T-cell (primary cell): ENCODE measurements around the gene MINDY1. TPM values are rescaled to one million over a fixed set of nuclear protein-coding genes. Genes with fewer than 3 reads are reported as not detected.

Source experiments
- ATAC-seq, 4 experiments: fragments of 200-7000 bp in 3 of 4; fragments of 150-1000 bp in 1 of 4; cut with Tn5 transposase; replicated peaks in 1 of 4; 1 replicate in 3 of 4; 2 replicates in 1 of 4; pipeline ENCODE4 v1.10.0; 2021; ENCODE audit warnings: moderate library complexity in 3 of 4, mild to moderate bottlenecking in 2 of 4, moderate number of reproducible peaks in 1 of 4
- CTCF ChIA-PET, 2 donors: fragments of 300-600 bp; sonication (Branson Sonifier 250); formaldehyde crosslinking; loops; one replicate each; lab custom pipeline; 2022; ENCODE audit warnings: antibody characterized with exemption in 2 of 2; lab: Charles Lee
- POLR2A ChIA-PET, 2 donors: fragments of 300-600 bp; sonication (Branson Sonifier 250); formaldehyde crosslinking; loops; one replicate each; lab custom pipeline; 2022; ENCODE audit warnings: antibody characterized with exemption in 2 of 2; lab: Charles Lee
- DNase-seq, 35 experiments: peaks; one replicate each; pipeline versions ENCODE4 v3.0.0 to v3.0.0-alpha.2; 2013 to 2023
- H3K27ac ChIP-seq: one replicate; pipeline ENCODE4 v1.5.1; 2013; ENCODE audit warnings: low read length
- H3K27me3 ChIP-seq, 2 experiments: replicated peaks in 1 of 2; 1 replicate in 1 of 2; 2 replicates in 1 of 2; pipeline versions ENCODE4 v1.6.1 to v1.7.0; 2013; ENCODE audit warnings: low read length in 1 of 2, mixed read lengths in 1 of 2; ENCODE audit not compliant: control insufficient read depth in 2 of 2, insufficient read depth in 2 of 2; ENCODE audit errors: extremely low read depth in 1 of 2
- H3K36me3 ChIP-seq, 2 donors: 1 replicate in 1 of 2; 2 replicates in 1 of 2; pipeline versions ENCODE4 v1.6.1 to v1.7.0; 2013; ENCODE audit warnings: low read length in 1 of 2; ENCODE audit not compliant: control insufficient read depth in 2 of 2, insufficient read depth in 1 of 2; ENCODE audit errors: extremely low read depth in 1 of 2
- H3K4me1 ChIP-seq, 2 experiments: 1 replicate in 1 of 2; 2 replicates in 1 of 2; pipeline versions ENCODE4 v1.6.1 to v1.7.0; 2013; ENCODE audit warnings: low read length in 2 of 2, mixed read lengths in 1 of 2; ENCODE audit not compliant: insufficient read depth in 2 of 2, control insufficient read depth in 1 of 2; ENCODE audit errors: extremely low read depth in 1 of 2
- H3K4me3 ChIP-seq, 2 donors: 1 replicate in 1 of 2; 2 replicates in 1 of 2; pipeline versions ENCODE4 v1.5.1 to v1.7.0; 2013; ENCODE audit warnings: mild to moderate bottlenecking in 2 of 2, low read length in 1 of 2, moderate library complexity in 1 of 2; ENCODE audit not compliant: control insufficient read depth in 1 of 2; ENCODE audit errors: extremely low read depth in 1 of 2
- H3K9me3 ChIP-seq: 2 replicates; pipeline ENCODE4 v1.7.0; 2013
- H3K27ac Mint-ChIP-seq, 2 donors: one replicate each; pipeline ENCODE4 v1.8.0; 2020 to 2021; ENCODE audit warnings: mild to moderate bottlenecking in 2 of 2, mixed read lengths in 2 of 2
- H3K27me3 Mint-ChIP-seq, 2 donors: one replicate each; pipeline ENCODE4 v1.8.0; 2021 to 2022; ENCODE audit warnings: mixed read lengths in 2 of 2
- H3K36me3 Mint-ChIP-seq: one replicate; pipeline ENCODE4 v1.8.0; 2021; ENCODE audit warnings: mixed read lengths
- H3K4me1 Mint-ChIP-seq, 3 donors: one replicate each; pipeline ENCODE4 v1.8.0; 2020 to 2022; ENCODE audit warnings: mixed read lengths in 3 of 3, mild to moderate bottlenecking in 1 of 3
- H3K4me3 Mint-ChIP-seq, 3 donors: one replicate each; pipeline ENCODE4 v1.8.0; 2020 to 2022; ENCODE audit warnings: mild to moderate bottlenecking in 3 of 3, mixed read lengths in 3 of 3, moderate library complexity in 3 of 3
- H3K9me3 Mint-ChIP-seq, 3 donors: one replicate each; pipeline ENCODE4 v1.8.0; 2020 to 2022; ENCODE audit warnings: mixed read lengths in 3 of 3
- WGBS: methylation state at CpG from one replicate; pipeline ENCODE4 v1.1.5; 2013; ENCODE audit warnings: missing lambda C conversion rate; ENCODE audit not compliant: insufficient coverage; 5-methylcytosine and 5-hydroxymethylcytosine counted together
- total RNA-seq, 35 experiments: library from RNA in 6 of 35; stranded (reverse) in 6 of 35; fragments of 120-200 nt in 1 of 35; gene quantifications; one replicate each; pipeline versions ENCODE4 v1.2.1 to v1.2.4 and lab custom pipeline; 2013 to 2026

Gene MINDY1
- total RNA-seq, 5 donors from 2014 or later (not counting 1 experiment from before 2014, with no cell fraction given): 15.3 to 26.8 (median 19.0) TPM

DNA sequence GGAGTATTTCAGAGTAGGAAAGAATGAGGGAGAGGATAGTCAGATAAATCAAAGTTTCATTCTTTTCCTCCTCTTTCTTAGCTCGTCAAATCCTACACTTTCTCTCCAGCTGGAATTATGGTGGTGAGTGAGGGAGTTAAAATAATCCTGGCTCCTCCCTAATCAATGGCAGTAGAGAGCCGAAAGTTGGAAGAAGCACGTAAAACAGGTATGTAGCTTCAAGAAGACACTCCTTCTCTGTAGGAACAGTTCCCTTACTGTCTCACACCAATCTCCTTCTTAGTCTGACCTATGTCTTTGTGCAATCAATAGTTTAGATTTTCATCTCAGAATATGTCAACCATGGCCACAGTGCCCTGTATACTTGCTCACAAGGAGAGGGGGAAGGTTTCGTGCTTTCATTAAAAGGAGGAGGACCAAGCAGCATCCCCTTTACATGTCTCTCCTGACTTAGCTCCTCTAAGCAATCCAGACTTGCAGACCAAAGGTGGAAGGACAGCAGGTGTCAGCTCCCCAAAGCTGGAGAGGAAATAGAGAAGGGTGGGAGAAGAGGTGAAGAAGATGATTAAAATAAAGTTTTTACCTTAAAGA lies 878 bp downstream of the MINDY1 start:
- H3K9me3 Mint-ChIP-seq: no peaks in the 10 kb centered on the region
- H3K36me3 Mint-ChIP-seq: peaks cover 12% of the 10 kb centered on the region
- ATAC-seq (no peak), DNase-seq (peak in 1 of 35 experiments; percentile 28)
- peak overlapping the region; percentile 97 for H3K27ac ChIP-seq
- H3K4me3 ChIP-seq: peak overlapping the region; percentile 53 to 85
- H3K27me3 ChIP-seq: no peaks in the 10 kb centered on the region
- H3K36me3 ChIP-seq: peaks cover 4 to 8% of the 10 kb centered on the region in 2 donors
- peaks cover 86 to 90% (median 89%) of the 10 kb centered on the region in 3 donors for H3K4me1 Mint-ChIP-seq
- ChIA-PET CTCF (interaction anchor here (0.5 to 3.4 kb wide), 12 partner anchors 9 to 618 kb away, joined by 3 to 30 read pairs (median 4); partner anchors contain the start of genes SETDB1 (in 1 of the 2) and TNFAIP8L2 (in 1 of the 2)), POLR2A (interaction anchor here (0.5 to 0.6 kb wide), 3 partner anchors 129 to 144 kb away, joined by 3 to 6 read pairs (median 4); no protein-coding TSS in a partner anchor)
- H3K9me3 ChIP-seq: no peaks in the 10 kb centered on the region
- no peaks in the 10 kb centered on the region for H3K27me3 Mint-ChIP-seq
- peak overlapping the region; percentile 96 to 98 (median 98) for H3K4me3 Mint-ChIP-seq
- no CpG with 5 or more reads among the region's 4 CpGs for WGBS
- H3K4me1 ChIP-seq: peaks cover 40 to 80% of the 10 kb centered on the region in 2 experiments
- peak overlapping the region; percentile 96 to 99 for H3K27ac Mint-ChIP-seq

DNA sequence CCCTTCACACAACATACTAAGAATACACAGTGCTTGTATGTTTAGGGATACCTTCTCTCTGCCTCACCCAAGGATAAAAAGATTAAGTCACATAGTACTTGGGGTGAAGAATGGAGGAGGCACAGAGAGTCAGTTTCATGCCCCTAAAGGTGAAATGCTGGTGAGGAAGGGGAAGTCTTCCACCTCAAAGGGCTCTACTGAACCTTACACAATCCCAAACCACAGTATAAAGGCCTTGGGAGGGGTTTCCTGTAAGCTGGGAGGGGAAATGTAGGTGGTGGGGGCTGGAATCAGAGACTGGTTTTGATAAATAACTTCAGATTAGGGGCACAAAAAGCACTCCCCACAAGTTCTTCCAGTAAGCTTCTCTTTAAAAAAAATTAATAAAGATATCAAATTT lies 3.5 kb downstream of the MINDY1 start:
- Mint-ChIP-seq H3K27me3 (no peaks in the 10 kb centered on the region), H3K4me3 (peak overlapping the region; percentile 45 to 96 (median 75)), H3K36me3 (peaks cover 20% of the 10 kb centered on the region), H3K27ac (peak overlapping the region; percentile 96 to 97), H3K9me3 (no peaks in the 10 kb centered on the region), H3K4me1 (peaks cover 70 to 76% (median 75%) of the 10 kb centered on the region in 3 donors)
- no peaks in the 10 kb centered on the region for H3K9me3 ChIP-seq
- ChIA-PET CTCF (interaction anchor here in 1 of 2 donors (0.7 kb wide), 1 partner anchor 248 kb away, joined by 3 read pairs; no protein-coding TSS in a partner anchor), POLR2A (no interaction called here)
- peaks cover 16 to 30% of the 10 kb centered on the region in 2 donors for H3K36me3 ChIP-seq
- peak overlapping the region; percentile 30 to 49 for H3K4me3 ChIP-seq
- peak in 3 of 4 experiments; percentile 15 to 55 (median 46) for ATAC-seq
- H3K27me3 ChIP-seq: no peaks in the 10 kb centered on the region
- peak in 3 of 35 experiments; percentile 15 to 42 (median 28) for DNase-seq
- H3K27ac ChIP-seq: peak overlapping the region; percentile 52
- H3K4me1 ChIP-seq: peaks cover 32 to 60% of the 10 kb centered on the region in 2 experiments

DNA sequence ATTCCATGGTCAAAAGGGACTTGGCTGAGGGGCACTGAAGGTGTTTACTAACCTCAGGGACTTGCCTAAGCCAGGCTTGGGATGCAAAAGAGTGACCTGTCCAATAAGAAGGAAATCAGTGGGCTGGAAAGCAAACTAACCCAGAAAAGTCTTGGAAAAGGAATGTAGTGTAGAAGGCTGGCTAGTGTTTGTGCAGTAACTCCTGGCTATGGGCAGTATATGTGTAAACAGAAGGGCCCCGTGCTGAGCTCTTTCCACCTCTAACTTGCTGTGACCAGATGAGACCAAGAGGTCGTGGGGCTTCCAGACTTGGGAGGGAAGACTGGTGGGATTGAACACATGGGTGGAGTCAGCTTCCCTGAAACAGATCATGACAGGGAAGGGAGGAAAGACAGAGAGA lies 4.1 kb downstream of the MINDY1 start:
- ChIA-PET POLR2A (interaction anchor here (0.6 kb wide), 2 partner anchors 356 to 383 kb away, joined by 3 to 8 read pairs; no protein-coding TSS in a partner anchor), CTCF (interaction anchor here in 1 of 2 donors (0.6 kb wide), 1 partner anchor 83 kb away, joined by 3 read pairs; no protein-coding TSS in a partner anchor)
- H3K4me1 Mint-ChIP-seq: peaks cover 64 to 71% (median 69%) of the 10 kb centered on the region in 3 donors
- Histone ChIP-seq H3K9me3 (no peaks in the 10 kb centered on the region), H3K36me3 (peaks cover 17 to 35% of the 10 kb centered on the region in 2 donors), H3K27ac (peak overlapping the region; percentile 52), H3K4me1 (peaks cover 28 to 57% of the 10 kb centered on the region in 2 experiments), H3K27me3 (no peaks in the 10 kb centered on the region), H3K4me3 (peak overlapping the region; percentile 30 to 49)
- peak overlapping the region; percentile 45 to 96 (median 75) for H3K4me3 Mint-ChIP-seq
- H3K27me3 Mint-ChIP-seq: no peaks in the 10 kb centered on the region
- ATAC-seq: no peak
- peak overlapping the region; percentile 96 to 97 for H3K27ac Mint-ChIP-seq
- no peaks in the 10 kb centered on the region for H3K9me3 Mint-ChIP-seq
- H3K36me3 Mint-ChIP-seq: peaks cover 20% of the 10 kb centered on the region
- 67% methylated on average over 1 of the region's 2 CpGs for WGBS
- DNase-seq: no peak

DNA sequence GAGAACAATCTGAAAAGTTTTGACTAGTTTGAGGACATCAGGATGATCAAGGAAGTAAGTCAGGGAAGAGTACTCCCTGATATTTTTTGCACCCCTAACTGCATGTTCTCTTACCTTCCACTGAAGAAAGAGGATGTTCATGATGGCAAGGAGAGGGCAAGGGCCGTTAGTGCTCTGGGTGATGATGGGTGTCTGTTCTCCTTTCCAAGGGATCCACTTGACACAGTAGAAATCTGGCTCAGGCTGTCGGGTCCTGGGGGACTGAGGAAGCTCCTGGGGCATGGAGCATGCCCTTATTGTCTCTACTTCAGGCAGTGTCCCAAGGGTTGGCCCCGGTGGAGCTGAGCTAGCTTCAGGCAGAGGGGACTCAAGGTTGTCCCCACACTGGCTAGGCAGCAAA lies 4.7 kb downstream of the MINDY1 start:
- ChIA-PET POLR2A (interaction anchor here in 1 of 2 donors (0.6 kb wide), 1 partner anchor 383 kb away, joined by 8 read pairs; no protein-coding TSS in a partner anchor), CTCF (interaction anchor here in 1 of 2 donors (0.6 kb wide), 1 partner anchor 83 kb away, joined by 3 read pairs; no protein-coding TSS in a partner anchor)

DNA sequence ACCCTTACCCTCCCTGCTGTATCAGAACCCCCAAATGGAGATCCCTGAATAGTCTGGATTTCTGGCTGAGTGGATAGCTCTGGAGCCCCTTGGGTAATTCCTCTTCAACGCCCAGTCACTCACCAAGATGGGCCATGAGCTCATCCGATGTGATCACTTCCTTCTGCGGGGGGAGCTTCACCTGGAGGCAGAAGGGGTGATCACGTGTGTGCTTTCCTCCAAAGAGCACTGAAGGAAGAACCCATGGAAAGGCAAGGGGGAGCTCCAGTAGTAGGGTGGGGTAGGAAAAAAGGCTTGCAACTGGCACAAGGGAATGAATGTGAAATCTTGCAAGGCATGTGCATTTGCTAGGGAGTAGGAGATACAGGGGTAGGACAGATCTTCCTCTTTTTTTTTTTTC lies 5.1 kb downstream of the MINDY1 start:
- no peaks in the 10 kb centered on the region for H3K27me3 Mint-ChIP-seq
- ChIA-PET POLR2A (interaction anchor here in 1 of 2 donors (0.6 to 0.8 kb wide), 2 partner anchors 122 to 556 kb away, joined by 3 read pairs; no protein-coding TSS in a partner anchor), CTCF (interaction anchor here in 1 of 2 donors (0.5 kb wide), 2 partner anchors 14 to 96 kb away, joined by 3 to 4 read pairs; no protein-coding TSS in a partner anchor)
- 94% methylated on average over 3 of the region's 4 CpGs for WGBS
- Histone ChIP-seq H3K4me1 (peaks cover 23 to 47% of the 10 kb centered on the region in 2 experiments), H3K27ac (no peak overlapping the region), H3K36me3 (peaks cover 17 to 42% of the 10 kb centered on the region in 2 donors), H3K9me3 (no peaks in the 10 kb centered on the region), H3K27me3 (peaks cover 0 to 2% of the 10 kb centered on the region in 2 experiments), H3K4me3 (no peak overlapping the region)
- ATAC-seq (no peak), DNase-seq (no peak)
- H3K4me3 Mint-ChIP-seq: peak overlapping the region; percentile 4 to 96 (median 28)
- H3K9me3 Mint-ChIP-seq: no peaks in the 10 kb centered on the region
- H3K4me1 Mint-ChIP-seq: peaks cover 54 to 61% (median 59%) of the 10 kb centered on the region in 3 donors
- H3K27ac Mint-ChIP-seq: peak overlapping the region; percentile 96 to 97
- H3K36me3 Mint-ChIP-seq: peaks cover 27% of the 10 kb centered on the region

More for the DNA sequence above, 4.7 kb downstream of the MINDY1 start:
- no peak for DNase-seq
- Histone ChIP-seq H3K4me1 (peaks cover 25 to 52% of the 10 kb centered on the region in 2 experiments), H3K4me3 (peak overlapping the region in 1 of 2 donors; percentile 32), H3K9me3 (no peaks in the 10 kb centered on the region), H3K27me3 (peaks cover 0 to 2% of the 10 kb centered on the region in 2 experiments), H3K36me3 (peaks cover 17 to 40% of the 10 kb centered on the region in 2 donors), H3K27ac (peak overlapping the region; percentile 52)
- Mint-ChIP-seq H3K4me1 (peaks cover 59 to 65% (median 64%) of the 10 kb centered on the region in 3 donors), H3K27me3 (no peaks in the 10 kb centered on the region), H3K4me3 (peak overlapping the region in 1 of 3 donors; percentile 96), H3K36me3 (peaks cover 24% of the 10 kb centered on the region), H3K27ac (peak overlapping the region; percentile 96 to 97), H3K9me3 (no peaks in the 10 kb centered on the region)
- no peak for ATAC-seq
- 84% methylated on average over 3 of the region's 3 CpGs for WGBS

DNA sequence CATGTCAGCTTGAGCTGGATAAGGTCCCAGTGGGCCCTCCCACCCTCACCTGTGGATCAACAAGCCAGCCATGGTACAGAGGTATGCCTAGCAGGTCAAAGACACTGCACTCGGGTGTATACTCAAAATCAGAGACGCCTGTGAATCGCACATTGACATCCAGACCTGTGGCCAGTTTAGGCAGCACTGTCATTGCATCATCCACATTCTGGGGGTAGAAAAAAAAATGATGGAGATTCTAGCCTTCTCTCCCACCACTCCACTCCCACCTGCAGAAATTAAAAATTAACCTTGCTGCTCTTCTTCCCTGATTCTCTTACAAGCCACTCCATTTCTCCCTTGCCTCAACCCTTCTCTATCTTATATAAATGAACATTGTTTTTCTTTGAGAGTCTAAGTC lies 6.3 kb downstream of the MINDY1 start:
- Histone ChIP-seq H3K27ac (no peak overlapping the region), H3K36me3 (peaks cover 17 to 42% of the 10 kb centered on the region in 2 donors), H3K4me1 (peaks cover 23 to 47% of the 10 kb centered on the region in 2 experiments), H3K27me3 (peaks cover 0 to 2% of the 10 kb centered on the region in 2 experiments), H3K4me3 (no peak overlapping the region), H3K9me3 (no peaks in the 10 kb centered on the region)
- Mint-ChIP-seq H3K4me3 (no peak overlapping the region), H3K9me3 (no peaks in the 10 kb centered on the region), H3K4me1 (peaks cover 42 to 54% (median 51%) of the 10 kb centered on the region in 3 donors), H3K27me3 (no peaks in the 10 kb centered on the region), H3K36me3 (peaks cover 27% of the 10 kb centered on the region), H3K27ac (peak overlapping the region; percentile 36 to 96)
- DNase-seq: no peak
- no CpG with 5 or more reads among the region's 3 CpGs for WGBS
- ChIA-PET CTCF (interaction anchor here (0.5 to 0.6 kb wide), 2 partner anchors 15 to 111 kb away, joined by 4 to 11 read pairs; no protein-coding TSS in a partner anchor), POLR2A (interaction anchor here in 1 of 2 donors (0.7 kb wide), 1 partner anchor 481 kb away, joined by 3 read pairs; no protein-coding TSS in a partner anchor)
- no peak for ATAC-seq
